ENCODE measurements around the gene SLC12A7. TPM values are rescaled to one million over a fixed set of nuclear protein-coding genes. Genes with fewer than 3 reads are reported as not detected.

Gene SLC12A7
- total RNA-seq, 1 experiment from 2014 or later, result 30.8 TPM

DNA sequence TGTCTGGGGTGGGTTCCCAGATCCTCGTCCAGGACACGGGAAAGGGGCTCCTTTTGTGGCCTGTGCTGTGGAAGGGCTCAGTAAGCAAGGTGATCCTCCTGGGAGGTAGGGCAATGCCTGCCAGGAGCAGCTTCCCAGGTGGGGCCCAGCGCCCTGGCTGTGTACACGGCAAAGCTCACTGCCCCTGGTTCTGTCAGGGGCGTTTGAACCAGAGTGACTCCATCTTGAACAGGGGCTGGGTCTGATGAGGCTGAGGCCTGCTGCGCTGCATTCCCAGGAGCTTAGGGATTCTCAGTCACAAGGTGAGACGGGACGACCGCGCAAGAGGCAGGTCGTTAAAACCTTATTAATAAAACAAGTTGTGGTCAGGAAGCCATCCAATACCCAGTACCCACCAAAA, 19.9 kb upstream of the SLC12A7 start:
- Histone ChIP-seq H3K18ac (ENCODE audit: insufficient read length, low read depth, low read length) (no peak overlapping the region), H2BK15ac (ENCODE audit: low read depth, low read length) (no peak overlapping the region), H4K5ac (ENCODE audit: insufficient read length, low read depth, low read length) (no peak overlapping the region), H3K56ac (ENCODE audit: insufficient read length, low read depth, low read length) (no peak overlapping the region), H4K91ac (ENCODE audit: insufficient read length, low read depth, low read length) (no peak overlapping the region), H2BK5ac (ENCODE audit: insufficient read length, low read length) (no peak overlapping the region), H3K23me2 (ENCODE audit: insufficient read length, low read depth, low read length, poor library complexity, severe bottlenecking) (no peaks in the 10 kb centered on the region), H3T11ph (ENCODE audit: low read length) (no peak overlapping the region), H4K8ac (replicated peaks; ENCODE audit: insufficient read length, low read depth, low read length) (no peak overlapping the region), H3K23ac (ENCODE audit: insufficient read length, low read depth, low read length) (no peak overlapping the region), H3K27ac (ENCODE audit: insufficient read length, low read depth, low read length) (no peak overlapping the region), H3K9me3 (ENCODE audit: control insufficient read depth, low read depth, low read length) (no peaks in the 10 kb centered on the region), H3K79me1 (ENCODE audit: insufficient read depth, low read depth, low read length, poor library complexity, severe bottlenecking) (no peaks in the 10 kb centered on the region), H2AK5ac (ENCODE audit: insufficient read length, low read length) (no peak overlapping the region), H3K27me3 (ENCODE audit: insufficient read depth, low read length) (no peaks in the 10 kb centered on the region), H3K79me2 (ENCODE audit: insufficient read depth, low read length) (no peaks in the 10 kb centered on the region), H2AFZ (ENCODE audit: low read length) (no peak overlapping the region), H3K4me2 (ENCODE audit: insufficient read depth, insufficient read length, low read length) (no peak overlapping the region), H2BK120ac (ENCODE audit: low read depth, low read length, poor library complexity, severe bottlenecking) (no peak overlapping the region), H4K20me1 (ENCODE audit: control insufficient read depth, insufficient read depth, insufficient read length) (peaks cover 4% of the 10 kb centered on the region), H3K9ac (ENCODE audit: extremely low read depth, insufficient read length, low read length) (no peak overlapping the region), H3K4ac (ENCODE audit: low read depth, low read length) (no peak overlapping the region), H2BK20ac (ENCODE audit: low read depth, low read length, poor library complexity, severe bottlenecking) (no peak overlapping the region), H3K4me1 (ENCODE audit: insufficient read depth, low read length) (no peaks in the 10 kb centered on the region), H3K14ac (ENCODE audit: insufficient read depth, low read length) (no peak overlapping the region; the same call in 1 of the 2 replicates), H2BK12ac (ENCODE audit: insufficient read length, low read depth, low read length) (no peak overlapping the region)
- Mint-ChIP-seq H3K27me3 (ENCODE audit: low read depth) (no peaks in the 10 kb centered on the region; the same call in none of the 2 replicates), H3K4me1 (peaks cover 6 to 39% of the 10 kb centered on the region in 2 experiments), H3K9me3 (peaks cover 0 to 2% of the 10 kb centered on the region in 2 experiments; a peak in 2 of 5 replicates), H3K36me3 (ENCODE audit: insufficient read depth in 1 of 3, low read depth in 3 of 3) (no peaks in the 10 kb centered on the region), H3K27ac (no peak overlapping the region), H3K4me3 (no peak overlapping the region)
- DNase-seq, result no peak
- no CpG with 5 or more reads among the region's 11 CpGs for WGBS (ENCODE audit: extremely low coverage, insufficient read length, low lambda C conversion rate)
- TF ChIP-seq, protein P1, sequence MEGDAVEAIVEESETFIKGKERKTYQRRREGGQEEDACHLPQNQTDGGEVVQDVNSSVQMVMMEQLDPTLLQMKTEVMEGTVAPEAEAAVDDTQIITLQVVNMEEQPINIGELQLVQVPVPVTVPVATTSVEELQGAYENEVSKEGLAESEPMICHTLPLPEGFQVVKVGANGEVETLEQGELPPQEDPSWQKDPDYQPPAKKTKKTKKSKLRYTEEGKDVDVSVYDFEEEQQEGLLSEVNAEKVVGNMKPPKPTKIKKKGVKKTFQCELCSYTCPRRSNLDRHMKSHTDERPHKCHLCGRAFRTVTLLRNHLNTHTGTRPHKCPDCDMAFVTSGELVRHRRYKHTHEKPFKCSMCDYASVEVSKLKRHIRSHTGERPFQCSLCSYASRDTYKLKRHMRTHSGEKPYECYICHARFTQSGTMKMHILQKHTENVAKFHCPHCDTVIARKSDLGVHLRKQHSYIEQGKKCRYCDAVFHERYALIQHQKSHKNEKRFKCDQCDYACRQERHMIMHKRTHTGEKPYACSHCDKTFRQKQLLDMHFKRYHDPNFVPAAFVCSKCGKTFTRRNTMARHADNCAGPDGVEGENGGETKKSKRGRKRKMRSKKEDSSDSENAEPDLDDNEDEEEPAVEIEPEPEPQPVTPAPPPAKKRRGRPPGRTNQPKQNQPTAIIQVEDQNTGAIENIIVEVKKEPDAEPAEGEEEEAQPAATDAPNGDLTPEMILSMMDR (conservative IDR thresholded peaks at IDR 0.05), result no peak

Measured in H9 (cell line).